GM18519 (cell line): Measurements from ENCODE around the gene AP4B1.
A peak's percentile ranks its signal among the peaks of the same experiment; 100 is the strongest.
"Not testable (repeated sequence)": the region's sequence is repeated elsewhere in the genome, so short reads cannot be mapped to it uniquely, and the experiment has no call there.

Source experiments
- ATAC-seq: cut with Tn5 transposase; IDR thresholded peaks from one replicate; pipeline ENCODE4 v1.9.1; 2021; ENCODE audit warnings: mild to moderate bottlenecking, moderate library complexity; ENCODE audit not compliant: unreplicated experiment, low FRiP score

The AP4B1 gene

DNA sequence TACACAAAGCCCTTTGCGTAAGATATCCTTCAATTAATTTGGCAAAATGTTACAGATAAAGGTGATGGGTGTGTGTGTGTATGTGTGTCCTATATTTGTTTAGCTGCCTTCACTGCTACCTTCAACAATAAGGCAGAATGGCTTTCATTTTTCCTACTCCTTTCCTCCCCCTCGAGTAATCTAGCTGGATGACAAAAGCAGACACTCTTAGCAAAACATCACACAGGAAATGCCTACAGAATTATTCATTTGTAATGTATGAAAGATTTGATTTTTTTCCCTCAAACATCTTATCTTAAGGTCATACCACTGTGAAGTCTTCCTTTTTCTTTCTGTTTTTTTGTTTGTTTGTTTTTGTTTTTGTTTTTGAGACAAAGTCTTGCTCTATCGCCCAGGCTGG is 43.7 kb downstream of the AP4B1 start:
- ATAC-seq = no peak

GRCh38 chr1:113859478-113860175 is 45.0 kb downstream of the AP4B1 start:
- ATAC-seq = peak; percentile 84

DNA sequence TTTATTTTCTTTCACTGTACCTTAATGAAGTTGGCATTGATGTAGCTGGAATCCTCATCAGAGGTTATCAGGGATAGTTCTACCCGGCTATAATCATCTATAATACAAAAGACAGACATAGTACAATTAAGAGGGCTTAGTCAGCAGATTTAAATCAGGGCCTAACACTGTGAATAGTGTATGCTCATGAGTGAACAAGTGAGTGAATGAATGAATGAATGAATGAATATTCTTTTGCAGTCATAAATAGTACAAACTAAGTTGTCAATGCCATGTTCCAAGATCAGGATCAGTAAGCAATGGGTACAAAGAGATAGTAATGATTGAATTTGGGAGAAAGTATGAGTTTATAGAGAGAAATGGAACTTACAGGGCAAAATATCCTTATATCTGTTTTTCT is 45.6 kb downstream of the AP4B1 start:
- no peak for ATAC-seq

- no peak for ATAC-seq
Measured at GRCh38 chr1:113858418-113858817, 46.2 kb downstream of the AP4B1 start.

- ATAC-seq = no peak
Measured at GRCh38 chr1:113857776-113858175, 46.8 kb downstream of the AP4B1 start.

DNA sequence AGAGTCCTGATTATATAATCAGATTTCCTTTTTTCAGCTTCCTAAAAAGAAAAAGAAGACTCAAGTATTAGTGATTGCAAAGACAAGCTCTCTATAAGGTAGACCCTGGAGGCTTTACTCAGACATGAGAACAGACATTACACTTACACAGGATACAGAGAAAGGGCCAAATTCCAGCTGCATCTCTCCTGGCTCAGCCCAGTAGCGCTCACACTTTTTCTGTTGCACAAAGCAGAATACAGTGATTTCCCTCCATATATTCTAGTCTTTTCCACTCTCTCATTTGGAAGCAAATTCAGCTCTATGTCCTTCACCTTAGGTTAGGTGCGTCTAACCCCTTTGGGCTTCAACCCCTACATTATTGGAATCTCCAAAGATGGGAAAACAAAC is 48.2 kb downstream of the AP4B1 start:
- no peak for ATAC-seq

GRCh38 chr1:113855630-113856400 is 48.8 kb downstream of the AP4B1 start:
- no peak for ATAC-seq

DNA sequence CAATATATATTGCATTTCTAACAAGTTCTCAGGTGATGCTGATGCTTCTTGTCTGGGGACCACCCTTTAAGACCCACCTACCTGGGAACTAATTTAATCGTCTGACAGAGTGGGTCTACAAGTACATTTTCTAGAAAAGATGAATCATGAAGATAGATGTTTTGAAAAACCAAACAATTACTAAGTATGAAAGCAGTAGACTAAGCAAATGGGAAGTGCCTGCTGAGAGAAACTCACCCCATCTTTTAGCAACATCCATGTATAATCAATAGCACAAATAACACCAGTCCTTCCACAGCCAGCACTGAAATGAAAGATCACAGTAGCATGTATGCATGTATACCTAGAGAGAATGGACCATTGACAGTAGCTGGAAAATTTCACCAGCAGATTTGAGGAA is 50.4 kb downstream of the AP4B1 start:
- no peak for ATAC-seq

GRCh38 chr1:113852694-113853093 is 51.9 kb downstream of the AP4B1 start:
- not testable (repeated sequence) for ATAC-seq

GRCh38 chr1:113850127-113850796 is 54.3 kb downstream of the AP4B1 start:
- ATAC-seq = no peak

GRCh38 chr1:113849072-113849471 is 55.5 kb downstream of the AP4B1 start:
- ATAC-seq = no peak

DNA sequence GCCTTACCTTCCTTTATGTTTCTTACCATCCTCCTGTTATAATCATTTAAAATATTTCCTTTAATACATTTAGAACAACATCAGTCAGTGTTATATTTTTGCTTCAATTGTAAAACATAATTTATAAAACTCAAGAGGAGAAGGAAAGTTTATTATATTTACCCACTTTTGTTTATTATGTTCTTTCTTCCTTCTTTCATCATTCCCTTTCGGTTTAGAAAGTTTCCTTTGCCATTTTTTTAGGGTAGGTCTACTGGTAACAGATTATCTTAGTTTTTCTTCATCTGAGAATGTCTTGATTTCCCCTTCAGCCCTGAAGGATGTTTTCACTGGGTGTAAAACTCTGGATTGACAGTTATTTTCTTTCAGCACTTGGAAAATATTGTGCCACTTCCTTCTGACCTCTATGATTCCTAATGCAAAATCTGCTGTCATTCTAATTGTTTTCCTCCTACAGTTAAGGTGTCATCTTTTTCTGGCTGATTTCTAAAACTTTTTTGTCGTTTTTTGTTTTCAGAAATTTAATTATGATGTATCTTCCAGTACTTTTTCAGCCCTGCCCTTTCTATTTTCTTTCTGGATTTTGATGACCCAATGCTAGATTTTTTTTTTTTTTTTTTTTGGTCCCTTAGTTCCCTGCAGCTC is 58.1 kb downstream of the AP4B1 start:
- no peak for ATAC-seq
